ENCODE measurements around the gene SURF4. TPM values are rescaled to one million over a fixed set of nuclear protein-coding genes. Genes with fewer than 3 reads are reported as not detected.

SURF4 gene
- total and polyA plus RNA-seq, 2 of the 13 experiments (the other 11 are each of a cell fraction or from before 2014, with no cell fraction given): 220 to 265 TPM

DNA sequence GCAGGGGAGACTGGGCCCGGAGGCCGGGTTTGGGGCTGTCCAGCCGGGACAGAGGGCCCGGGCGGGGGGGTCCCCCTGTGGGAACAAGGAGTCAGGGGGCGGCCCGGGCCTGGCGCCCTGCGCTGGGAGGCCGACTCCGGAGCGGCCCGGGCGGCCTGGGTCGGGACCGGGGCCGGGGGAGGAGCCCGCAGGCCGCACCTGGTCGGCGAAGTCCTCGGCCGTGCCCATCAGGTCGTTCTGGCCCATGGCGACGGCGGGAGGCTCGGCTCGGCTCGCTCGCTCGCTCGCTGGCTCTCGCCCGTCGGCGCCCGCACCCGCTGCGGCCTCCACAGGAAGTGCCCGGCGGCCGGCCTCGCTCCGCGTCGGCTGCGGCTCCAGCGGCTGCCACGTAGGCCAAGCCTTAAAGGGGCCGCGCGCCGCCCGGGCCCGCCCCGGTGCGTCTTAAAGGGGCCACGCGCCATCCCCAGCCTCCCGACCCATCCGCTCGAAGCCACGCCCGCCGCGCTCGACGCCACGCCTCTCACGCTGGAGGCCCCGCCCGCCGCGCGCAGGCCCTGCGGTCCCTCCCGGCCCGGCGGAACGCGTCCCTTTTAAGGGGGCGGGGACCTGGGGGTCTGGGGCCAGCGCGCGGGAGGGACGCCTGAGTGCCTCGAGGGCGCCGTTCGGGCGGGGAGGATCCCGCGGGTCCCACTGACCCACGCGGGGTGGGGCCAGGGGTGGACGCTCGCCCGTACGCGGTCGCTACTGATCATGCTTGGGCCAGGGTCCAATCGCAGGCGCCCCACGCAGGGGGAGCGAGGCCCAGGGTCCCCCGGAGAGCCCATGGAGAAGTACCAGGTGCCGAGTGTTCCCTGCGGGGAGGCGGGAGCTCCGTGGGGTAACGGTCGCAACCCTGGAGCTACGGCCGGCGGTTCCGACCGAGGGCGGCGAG is at the start of gene SURF4, which contains the start of gene STKLD1 (continued):
- TF ChIP-seq SRY (CRISPR knock-in tag; IDR thresholded peaks at IDR 0.05): no peak
- no peak for TF ChIP-seq ZNF20 (CRISPR knock-in tag; IDR thresholded peaks at IDR 0.05)
- TF ChIP-seq MTA3 (CRISPR knock-in tag; IDR thresholded peaks at IDR 0.05): no peak
- TF ChIP-seq, protein P1, sequence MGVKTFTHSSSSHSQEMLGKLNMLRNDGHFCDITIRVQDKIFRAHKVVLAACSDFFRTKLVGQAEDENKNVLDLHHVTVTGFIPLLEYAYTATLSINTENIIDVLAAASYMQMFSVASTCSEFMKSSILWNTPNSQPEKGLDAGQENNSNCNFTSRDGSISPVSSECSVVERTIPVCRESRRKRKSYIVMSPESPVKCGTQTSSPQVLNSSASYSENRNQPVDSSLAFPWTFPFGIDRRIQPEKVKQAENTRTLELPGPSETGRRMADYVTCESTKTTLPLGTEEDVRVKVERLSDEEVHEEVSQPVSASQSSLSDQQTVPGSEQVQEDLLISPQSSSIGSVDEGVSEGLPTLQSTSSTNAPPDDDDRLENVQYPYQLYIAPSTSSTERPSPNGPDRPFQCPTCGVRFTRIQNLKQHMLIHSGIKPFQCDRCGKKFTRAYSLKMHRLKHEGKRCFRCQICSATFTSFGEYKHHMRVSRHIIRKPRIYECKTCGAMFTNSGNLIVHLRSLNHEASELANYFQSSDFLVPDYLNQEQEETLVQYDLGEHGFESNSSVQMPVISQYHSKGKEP (CRISPR knock-in tag; IDR thresholded peaks at IDR 0.05): no peak
- TF ChIP-seq WIZ (CRISPR knock-in tag; IDR thresholded peaks at IDR 0.05): no peak
- 0 out of 2 replicates have a peak, but pooled peaks have one; percentile 79 for TF ChIP-seq ZNF709 (CRISPR knock-in tag; IDR thresholded peaks at IDR 0.05)
- TF ChIP-seq BRCA1 (CRISPR knock-in tag; IDR thresholded peaks at IDR 0.05): no peak
- peak; percentile 38; the same call in 1 of the 2 replicates for TF ChIP-seq FOXA3 (CRISPR knock-in tag; IDR thresholded peaks at IDR 0.05)
- TF ChIP-seq, protein P2, sequence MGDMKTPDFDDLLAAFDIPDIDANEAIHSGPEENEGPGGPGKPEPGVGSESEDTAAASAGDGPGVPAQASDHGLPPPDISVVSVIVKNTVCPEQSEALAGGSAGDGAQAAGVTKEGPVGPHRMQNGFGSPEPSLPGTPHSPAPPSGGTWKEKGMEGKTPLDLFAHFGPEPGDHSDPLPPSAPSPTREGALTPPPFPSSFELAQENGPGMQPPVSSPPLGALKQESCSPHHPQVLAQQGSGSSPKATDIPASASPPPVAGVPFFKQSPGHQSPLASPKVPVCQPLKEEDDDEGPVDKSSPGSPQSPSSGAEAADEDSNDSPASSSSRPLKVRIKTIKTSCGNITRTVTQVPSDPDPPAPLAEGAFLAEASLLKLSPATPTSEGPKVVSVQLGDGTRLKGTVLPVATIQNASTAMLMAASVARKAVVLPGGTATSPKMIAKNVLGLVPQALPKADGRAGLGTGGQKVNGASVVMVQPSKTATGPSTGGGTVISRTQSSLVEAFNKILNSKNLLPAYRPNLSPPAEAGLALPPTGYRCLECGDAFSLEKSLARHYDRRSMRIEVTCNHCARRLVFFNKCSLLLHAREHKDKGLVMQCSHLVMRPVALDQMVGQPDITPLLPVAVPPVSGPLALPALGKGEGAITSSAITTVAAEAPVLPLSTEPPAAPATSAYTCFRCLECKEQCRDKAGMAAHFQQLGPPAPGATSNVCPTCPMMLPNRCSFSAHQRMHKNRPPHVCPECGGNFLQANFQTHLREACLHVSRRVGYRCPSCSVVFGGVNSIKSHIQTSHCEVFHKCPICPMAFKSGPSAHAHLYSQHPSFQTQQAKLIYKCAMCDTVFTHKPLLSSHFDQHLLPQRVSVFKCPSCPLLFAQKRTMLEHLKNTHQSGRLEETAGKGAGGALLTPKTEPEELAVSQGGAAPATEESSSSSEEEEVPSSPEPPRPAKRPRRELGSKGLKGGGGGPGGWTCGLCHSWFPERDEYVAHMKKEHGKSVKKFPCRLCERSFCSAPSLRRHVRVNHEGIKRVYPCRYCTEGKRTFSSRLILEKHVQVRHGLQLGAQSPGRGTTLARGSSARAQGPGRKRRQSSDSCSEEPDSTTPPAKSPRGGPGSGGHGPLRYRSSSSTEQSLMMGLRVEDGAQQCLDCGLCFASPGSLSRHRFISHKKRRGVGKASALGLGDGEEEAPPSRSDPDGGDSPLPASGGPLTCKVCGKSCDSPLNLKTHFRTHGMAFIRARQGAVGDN (CRISPR knock-in tag; IDR thresholded peaks at IDR 0.05): peak; percentile 79
- TF ChIP-seq ZNF678 (CRISPR knock-in tag; IDR thresholded peaks at IDR 0.05): 0 out of 2 replicates have a peak, but pooled peaks have one; percentile 44
- no peak; the same call in 1 of the 2 replicates for TF ChIP-seq ETV6 (CRISPR knock-in tag; conservative IDR thresholded peaks at IDR 0.05)
- 0 out of 2 replicates have a peak, but pooled peaks have one; percentile 55 for TF ChIP-seq ZNF879 (CRISPR knock-in tag; IDR thresholded peaks at IDR 0.05)
- no peak for TF ChIP-seq RAD51 (IDR thresholded peaks at IDR 0.05; ENCODE audit: borderline replicate concordance)
- TF ChIP-seq, protein P3, sequence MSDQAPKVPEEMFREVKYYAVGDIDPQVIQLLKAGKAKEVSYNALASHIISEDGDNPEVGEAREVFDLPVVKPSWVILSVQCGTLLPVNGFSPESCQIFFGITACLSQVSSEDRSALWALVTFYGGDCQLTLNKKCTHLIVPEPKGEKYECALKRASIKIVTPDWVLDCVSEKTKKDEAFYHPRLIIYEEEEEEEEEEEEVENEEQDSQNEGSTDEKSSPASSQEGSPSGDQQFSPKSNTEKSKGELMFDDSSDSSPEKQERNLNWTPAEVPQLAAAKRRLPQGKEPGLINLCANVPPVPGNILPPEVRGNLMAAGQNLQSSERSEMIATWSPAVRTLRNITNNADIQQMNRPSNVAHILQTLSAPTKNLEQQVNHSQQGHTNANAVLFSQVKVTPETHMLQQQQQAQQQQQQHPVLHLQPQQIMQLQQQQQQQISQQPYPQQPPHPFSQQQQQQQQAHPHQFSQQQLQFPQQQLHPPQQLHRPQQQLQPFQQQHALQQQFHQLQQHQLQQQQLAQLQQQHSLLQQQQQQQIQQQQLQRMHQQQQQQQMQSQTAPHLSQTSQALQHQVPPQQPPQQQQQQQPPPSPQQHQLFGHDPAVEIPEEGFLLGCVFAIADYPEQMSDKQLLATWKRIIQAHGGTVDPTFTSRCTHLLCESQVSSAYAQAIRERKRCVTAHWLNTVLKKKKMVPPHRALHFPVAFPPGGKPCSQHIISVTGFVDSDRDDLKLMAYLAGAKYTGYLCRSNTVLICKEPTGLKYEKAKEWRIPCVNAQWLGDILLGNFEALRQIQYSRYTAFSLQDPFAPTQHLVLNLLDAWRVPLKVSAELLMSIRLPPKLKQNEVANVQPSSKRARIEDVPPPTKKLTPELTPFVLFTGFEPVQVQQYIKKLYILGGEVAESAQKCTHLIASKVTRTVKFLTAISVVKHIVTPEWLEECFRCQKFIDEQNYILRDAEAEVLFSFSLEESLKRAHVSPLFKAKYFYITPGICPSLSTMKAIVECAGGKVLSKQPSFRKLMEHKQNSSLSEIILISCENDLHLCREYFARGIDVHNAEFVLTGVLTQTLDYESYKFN (CRISPR knock-in tag; conservative IDR thresholded peaks at IDR 0.05): peak; percentile 30; the same call in 1 of the 2 replicates
- TF ChIP-seq MAZ (IDR thresholded peaks at IDR 0.05; ENCODE audit: borderline replicate concordance, low read depth, low read length): no peak; the same call in 1 of the 2 replicates
- TF ChIP-seq MAZ (CRISPR knock-in tag; IDR thresholded peaks at IDR 0.05; ENCODE audit: low read depth): peak; percentile 84
- no peak for TF ChIP-seq NCOA5 (CRISPR knock-in tag; IDR thresholded peaks at IDR 0.05)
- TF ChIP-seq, protein P4, sequence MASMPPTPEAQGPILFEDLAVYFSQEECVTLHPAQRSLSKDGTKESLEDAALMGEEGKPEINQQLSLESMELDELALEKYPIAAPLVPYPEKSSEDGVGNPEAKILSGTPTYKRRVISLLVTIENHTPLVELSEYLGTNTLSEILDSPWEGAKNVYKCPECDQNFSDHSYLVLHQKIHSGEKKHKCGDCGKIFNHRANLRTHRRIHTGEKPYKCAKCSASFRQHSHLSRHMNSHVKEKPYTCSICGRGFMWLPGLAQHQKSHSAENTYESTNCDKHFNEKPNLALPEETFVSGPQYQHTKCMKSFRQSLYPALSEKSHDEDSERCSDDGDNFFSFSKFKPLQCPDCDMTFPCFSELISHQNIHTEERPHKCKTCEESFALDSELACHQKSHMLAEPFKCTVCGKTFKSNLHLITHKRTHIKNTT (CRISPR knock-in tag; IDR thresholded peaks at IDR 0.05): no peak
- TF ChIP-seq ZSCAN25 (CRISPR knock-in tag; IDR thresholded peaks at IDR 0.05): no peak
